HG02884 (cell line): Measurements from ENCODE around the gene YTHDF1.

ENCODE experiments used
- ATAC-seq: cut with Tn5 transposase; IDR thresholded peaks from one replicate; pipeline ENCODE4 v1.9.1; 2021; ENCODE audit warnings: mild to moderate bottlenecking, moderate library complexity; ENCODE audit not compliant: unreplicated experiment

Gene YTHDF1

GRCh38 chr20:63187338-63188158, 28.4 kb downstream of the YTHDF1 start:
- no peak for ATAC-seq

GRCh38 chr20:63186528-63187316, 29.2 kb downstream of the YTHDF1 start:
- ATAC-seq: no peak

- no peak for ATAC-seq
Observed at GRCh38 chr20:63186084-63186483, 29.8 kb downstream of the YTHDF1 start.

DNA sequence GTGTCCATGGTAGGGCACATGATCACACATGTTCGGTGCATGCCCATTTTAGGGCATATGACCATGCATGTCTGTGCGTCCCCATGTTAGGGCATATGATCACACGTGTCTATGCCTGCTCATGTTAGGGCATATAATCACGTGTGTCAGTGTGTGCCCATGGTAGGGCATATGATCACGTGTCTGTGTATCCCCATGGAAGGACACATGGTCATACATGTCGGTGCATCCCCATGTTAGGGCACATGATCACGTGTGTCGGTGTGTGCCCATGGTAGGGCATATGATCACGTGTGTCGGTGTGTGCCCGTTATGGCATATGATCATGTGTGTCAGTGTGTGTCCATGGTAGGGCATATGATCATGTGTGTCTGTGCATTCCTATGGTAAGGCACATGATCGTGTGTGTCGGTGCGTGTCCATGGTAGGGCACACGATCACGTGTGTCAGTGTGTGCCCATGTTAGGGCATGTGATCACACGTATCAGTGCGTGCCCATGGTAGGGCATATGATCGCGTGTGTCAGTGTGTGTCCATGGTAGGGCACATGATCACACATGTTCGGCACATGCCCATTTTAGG, 30.6 kb downstream of the YTHDF1 start:
- ATAC-seq: no peak

DNA sequence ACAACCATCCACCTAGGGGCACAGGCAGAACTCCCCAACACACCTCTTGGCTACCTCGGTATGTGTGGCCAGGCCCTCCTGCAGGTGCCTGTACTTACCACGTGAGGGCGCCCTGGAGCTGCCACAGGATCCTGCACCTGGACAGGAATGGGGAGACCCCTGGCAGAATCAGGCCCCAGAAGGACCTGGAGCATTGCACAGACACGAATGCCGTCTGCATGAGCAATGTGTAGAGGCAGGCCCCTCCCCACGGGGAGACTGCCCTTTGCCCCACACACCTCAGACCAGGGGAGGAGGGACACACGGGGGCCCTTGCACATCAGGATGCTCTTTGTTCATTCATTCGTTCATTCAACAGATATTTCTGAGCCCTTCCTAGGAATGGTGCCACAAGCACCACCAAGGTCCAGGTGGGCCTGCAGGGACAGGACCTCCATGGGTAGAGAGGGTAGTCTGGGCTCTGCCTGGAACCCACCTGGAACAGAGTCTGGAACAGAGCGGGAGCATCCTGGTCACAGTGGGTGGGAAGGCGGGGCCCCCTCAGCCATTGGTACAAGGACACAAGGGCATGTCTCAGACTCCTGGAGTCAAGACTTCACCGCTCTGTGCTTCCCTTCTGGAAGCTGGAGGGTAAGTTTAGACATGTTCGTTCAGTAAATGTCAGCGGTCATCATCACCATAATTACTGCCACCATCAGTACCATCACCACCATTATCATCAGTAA, 32.3 kb downstream of the YTHDF1 start:
- ATAC-seq: no peak

DNA sequence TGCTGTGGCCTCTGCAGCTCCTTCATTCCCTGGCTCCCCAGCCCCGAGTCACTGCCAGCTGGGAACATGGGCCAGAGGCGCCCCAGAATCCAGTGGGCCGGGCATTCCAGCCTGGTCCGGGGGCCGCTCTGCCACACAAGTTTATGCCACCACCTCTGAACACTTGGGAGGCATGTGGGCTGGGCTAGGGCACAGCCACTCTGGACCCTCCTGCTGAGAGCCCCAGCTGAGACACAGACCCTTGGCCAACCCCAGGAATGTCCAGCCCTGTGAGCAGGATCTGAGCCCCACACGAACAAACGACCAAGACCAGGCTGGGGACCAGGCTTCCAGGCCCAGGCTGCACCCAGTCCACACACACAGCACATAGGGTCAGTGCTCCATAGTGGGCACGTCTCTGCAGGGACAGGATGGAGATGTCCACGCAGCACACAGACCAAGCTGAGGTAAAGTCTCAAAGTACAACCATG, 33.0 kb downstream of the YTHDF1 start:
- no peak for ATAC-seq

DNA sequence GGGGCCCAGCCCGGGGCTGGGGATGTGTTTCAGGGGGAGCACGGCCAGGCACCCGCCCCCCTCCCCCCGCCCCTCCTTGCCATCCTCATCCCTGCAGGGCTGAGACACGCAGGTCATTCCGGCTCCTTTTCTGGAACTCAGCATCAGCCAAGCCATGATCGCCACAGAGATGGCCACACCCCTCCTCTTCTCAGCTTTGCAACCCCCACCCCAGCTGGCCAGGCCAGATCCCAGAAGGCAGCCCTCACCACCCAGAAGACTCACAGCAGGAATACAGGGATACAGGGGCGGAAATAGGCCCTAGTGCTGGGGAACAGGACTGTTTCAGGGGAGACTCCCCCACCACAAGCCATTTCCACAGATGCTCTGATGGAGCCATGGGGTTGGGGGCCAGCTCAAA, 33.5 kb downstream of the YTHDF1 start:
- ATAC-seq: no peak

GRCh38 chr20:63181226-63181625, 34.7 kb downstream of the YTHDF1 start:
- ATAC-seq: no peak

GRCh38 chr20:63180569-63181185, 35.3 kb downstream of the YTHDF1 start:
- no peak for ATAC-seq

GRCh38 chr20:63179687-63180568, 36.0 kb downstream of the YTHDF1 start:
- ATAC-seq: no peak

- no peak for ATAC-seq
Observed at GRCh38 chr20:63178889-63179686, 36.8 kb downstream of the YTHDF1 start.

DNA sequence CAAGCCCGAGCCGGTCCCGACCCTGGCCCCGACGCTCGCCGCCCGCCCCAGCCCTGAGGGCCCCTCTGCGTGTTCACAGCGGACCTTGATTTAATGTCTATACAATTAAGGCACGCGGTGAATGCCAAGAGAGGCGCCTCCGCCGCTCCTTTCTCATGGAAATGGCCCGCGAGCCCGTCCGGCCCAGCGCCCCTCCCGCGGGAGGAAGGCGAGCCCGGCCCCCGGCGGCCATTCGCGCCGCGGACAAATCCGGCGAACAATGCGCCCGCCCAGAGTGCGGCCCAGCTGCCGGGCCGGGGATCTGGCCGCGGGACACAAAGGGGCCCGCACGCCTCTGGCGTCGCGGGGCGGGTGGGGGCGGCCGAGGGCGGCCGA, 37.5 kb downstream of the YTHDF1 start:
- ATAC-seq: no peak

- no peak for ATAC-seq
Observed at GRCh38 chr20:63177785-63178445, 38.0 kb downstream of the YTHDF1 start.

DNA sequence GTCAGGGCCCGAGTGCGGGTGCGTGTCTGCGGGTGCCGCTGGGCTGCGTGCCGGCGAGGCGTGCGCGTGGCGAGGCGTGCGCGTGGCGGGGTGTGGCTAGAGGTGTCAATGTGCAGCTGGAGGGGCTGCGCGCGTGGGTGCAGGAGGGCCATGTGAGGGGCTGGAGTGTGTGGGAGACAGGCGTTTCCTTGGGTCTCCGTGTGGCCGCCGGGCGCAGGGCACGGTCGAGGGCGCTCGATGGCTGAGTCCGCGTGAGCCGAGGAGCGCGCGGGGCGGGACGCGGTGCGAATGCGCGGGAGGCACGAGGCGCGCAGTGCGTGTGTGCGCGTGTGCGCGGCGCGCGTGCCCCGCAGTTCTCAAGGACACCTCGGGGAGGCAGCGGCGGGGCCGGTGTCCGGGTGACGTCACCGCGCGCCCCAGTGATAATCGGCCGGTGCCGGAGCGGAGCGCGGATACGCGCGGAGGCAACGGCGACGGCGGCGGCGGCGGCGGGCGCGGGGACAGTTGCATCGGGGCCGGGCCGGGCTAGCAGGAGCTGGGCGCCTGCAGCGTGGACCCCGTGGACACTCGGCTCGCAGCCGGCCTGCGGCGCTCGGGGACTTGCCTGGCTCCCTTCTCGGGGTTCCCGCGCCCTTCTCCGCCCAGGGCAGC, 38.7 kb downstream of the YTHDF1 start:
- no peak for ATAC-seq

GRCh38 chr20:63176427-63177133, 39.4 kb downstream of the YTHDF1 start:
- ATAC-seq: no peak

DNA sequence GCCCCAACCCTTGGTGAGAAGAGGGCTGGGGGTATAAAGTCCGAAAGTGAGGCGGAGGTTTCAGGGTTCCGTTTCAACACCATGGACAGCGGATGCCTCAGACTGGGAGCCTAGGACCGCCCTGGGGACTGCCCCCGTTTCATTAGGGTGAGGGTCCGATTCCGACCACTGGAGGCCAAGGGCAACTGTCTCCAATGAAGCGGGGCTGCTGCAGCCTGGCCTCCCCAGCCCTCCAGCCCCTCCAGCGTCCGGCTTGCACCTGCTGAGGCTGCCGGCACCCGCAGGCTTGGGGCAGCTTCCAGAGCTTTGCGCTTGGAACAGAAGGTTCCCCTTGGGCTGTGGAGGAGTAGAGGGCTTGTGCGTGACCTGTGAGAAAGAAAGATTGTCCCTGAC, 39.9 kb downstream of the YTHDF1 start:
- ATAC-seq: no peak
